Aorta (tissue), 5 donors: Measurements from ENCODE around the gene LTBP3. TPM values are rescaled to one million over a fixed set of nuclear protein-coding genes. Genes with fewer than 3 reads are reported as not detected.

Experiments
- ATAC-seq: fragments of 200-7000 bp; cut with Tn5 transposase; one replicate; pipeline ENCODE4 v1.9.1; 2022; ENCODE audit warnings: moderate library complexity; ENCODE audit not compliant: low FRiP score
- DNase-seq, 2 donors: peaks; one replicate each; pipeline ENCODE4 v3.0.0-alpha.2; 2020
- H3K27ac ChIP-seq, 2 donors: one replicate each; pipeline ENCODE4 v1.5.1; 2013; ENCODE audit warnings: low read length in 2 of 2, mild to moderate bottlenecking in 2 of 2, moderate library complexity in 2 of 2, control low read depth in 1 of 2, inconsistent platforms in 1 of 2, low read depth in 1 of 2
- H3K27me3 ChIP-seq, 2 donors: one replicate each; pipeline ENCODE4 v1.6.1; 2013; ENCODE audit warnings: control low read depth in 1 of 2, low read length in 1 of 2, mild to moderate bottlenecking in 1 of 2, moderate library complexity in 1 of 2; ENCODE audit not compliant: insufficient read depth in 2 of 2, control insufficient read depth in 1 of 2
- H3K36me3 ChIP-seq, 2 donors: one replicate each; pipeline ENCODE4 v1.6.1; 2013; ENCODE audit warnings: control low read depth in 1 of 2, low read length in 1 of 2, mild to moderate bottlenecking in 1 of 2; ENCODE audit not compliant: insufficient read depth in 2 of 2, control insufficient read depth in 1 of 2
- H3K4me1 ChIP-seq, 2 donors: one replicate each; pipeline ENCODE4 v1.6.1; 2013; ENCODE audit warnings: low read length in 2 of 2, control low read depth in 1 of 2, mild to moderate bottlenecking in 1 of 2, moderate library complexity in 1 of 2; ENCODE audit not compliant: insufficient read depth in 2 of 2, control insufficient read depth in 1 of 2
- H3K4me3 ChIP-seq, 2 donors: one replicate each; pipeline ENCODE4 v1.5.1; 2013; ENCODE audit warnings: low read length in 2 of 2, control low read depth in 1 of 2, mild to moderate bottlenecking in 1 of 2
- H3K9me3 ChIP-seq: one replicate; pipeline ENCODE4 v1.6.1; 2013; ENCODE audit warnings: mild to moderate bottlenecking, low read length; ENCODE audit not compliant: control insufficient read depth
- WGBS, 2 donors: extraction: QIAGEN DNeasy Blood & Tissue Kit; methylation state at CpG; one replicate each; pipeline ENCODE4 v1.1.7; 2013; 5-methylcytosine and 5-hydroxymethylcytosine counted together
- intact Hi-C, 2 donors: fragments of 100-400 bp; cut with DNase I; formaldehyde crosslinking; loops; one replicate each; pipeline versions ENCODE4 v1.14.2 to v1.15.0; 2022
- polyA plus RNA-seq, 2 donors: library from polyadenylated mRNA; stranded (reverse); fragments of 200-250 nt; gene quantifications; one replicate each; pipeline ENCODE4 v1.2.3, GENCODE V29; 2013
- total RNA-seq, 2 donors: library from RNA; stranded (reverse); fragmentation: NEBNext Ultra II Directional; extraction: Animal tissue kit (Norgen Biotek cat#: 25700); gene quantifications; one replicate each; pipeline ENCODE4 v1.2.1, GENCODE V29; 2021
- donor health status: healthy with polysubstance abuse.
- donor health status: Bipolar disorder and iron deficiency.
- donor health status: DM: no; HTN: no; CAD: no.
- donor health status: DM: no; HTN: no; CAD: no.
- donor health status: DM: yes; HTN: yes; CAD: no.

The LTBP3 gene
- total and polyA plus RNA-seq, 4 donors: 40.1 to 473 (median 373) TPM

DNA sequence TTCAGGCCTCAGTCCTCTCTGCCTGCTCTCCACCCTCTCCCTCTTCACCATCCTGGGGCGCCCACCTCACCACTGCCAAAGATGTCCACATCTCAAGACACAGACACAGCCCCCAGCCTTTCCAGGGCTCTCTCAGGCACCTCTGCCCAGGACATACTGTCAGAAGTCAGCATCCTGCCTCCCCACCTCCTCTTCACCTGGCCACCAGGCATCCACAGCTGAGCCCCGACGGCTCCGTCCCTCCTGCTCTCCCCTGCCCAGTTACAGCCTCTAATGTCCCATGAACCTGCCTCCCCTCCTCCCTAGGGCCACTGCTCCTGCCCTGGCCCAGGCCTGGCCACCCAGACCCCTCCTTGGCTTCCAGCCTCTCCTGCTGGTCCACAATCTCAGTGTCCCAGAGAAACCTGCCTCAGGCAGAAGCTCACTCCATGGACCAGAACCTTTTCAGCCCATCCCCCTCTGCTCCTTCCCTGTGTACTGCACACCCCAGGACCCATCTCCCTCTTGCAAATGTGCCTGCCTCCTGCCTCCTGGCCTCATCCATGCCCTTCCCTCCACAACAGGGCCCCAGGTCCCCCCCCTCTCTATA lies 3.2 kb downstream of the LTBP3 start:
- peaks cover 0 to 2% of the 10 kb centered on the region in 2 donors for H3K36me3 ChIP-seq
- no peak overlapping the region for H3K27ac ChIP-seq
- DNase-seq (no peak), ATAC-seq (no peak)
- H3K4me3 ChIP-seq: no peak overlapping the region
- no peaks in the 10 kb centered on the region for H3K4me1 ChIP-seq
- H3K9me3 ChIP-seq: no peaks in the 10 kb centered on the region
- H3K27me3 ChIP-seq: no peaks in the 10 kb centered on the region
- WGBS, 2 donors: 56 to 68% methylated on average over 4 of the region's 4 CpGs
- intact Hi-C loops: no loop called here

DNA sequence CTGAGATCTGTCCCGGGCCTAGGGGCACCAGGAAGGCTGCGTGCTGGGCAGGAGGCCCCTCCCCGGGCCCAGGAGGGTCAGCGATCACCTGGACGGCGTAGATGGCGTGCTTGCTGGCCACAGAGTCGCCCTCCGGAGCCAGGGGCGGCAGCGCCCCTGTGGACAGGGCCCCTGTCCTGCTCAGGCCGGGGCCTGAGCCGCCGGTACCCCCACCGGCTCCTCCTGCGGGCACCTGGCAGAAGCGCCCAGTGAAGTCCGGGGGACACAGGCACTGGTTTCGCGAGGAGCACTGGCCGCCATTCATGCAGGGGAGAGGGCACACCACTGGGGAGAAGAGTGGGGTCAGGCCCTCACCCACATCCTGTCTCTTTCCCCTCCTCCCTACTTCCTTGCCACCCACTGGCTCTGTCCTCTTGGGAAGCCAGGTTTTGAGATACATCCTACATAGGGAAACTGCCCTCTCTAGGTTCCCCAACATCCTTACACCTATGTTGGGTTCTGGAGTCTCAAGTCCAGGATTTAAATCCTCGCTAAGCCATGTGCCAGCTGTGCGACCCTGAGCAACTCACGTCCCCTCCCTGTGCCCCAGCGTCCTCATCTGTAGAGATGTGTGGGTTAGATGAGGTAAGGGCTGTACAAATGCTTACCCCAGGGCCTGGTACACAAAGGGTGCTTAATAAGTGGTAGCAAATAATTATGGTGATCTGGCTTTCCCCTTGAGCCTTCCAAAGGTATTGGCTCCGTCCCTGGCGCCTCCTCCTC lies 3.9 kb downstream of the LTBP3 start:
- WGBS, 2 donors: 70 to 76% methylated on average over 26 to 27 of the region's 27 CpGs
- H3K4me3 ChIP-seq: no peak overlapping the region
- DNase-seq (no peak), ATAC-seq (no peak)
- intact Hi-C loops: no loop called here
- peaks cover 0 to 2% of the 10 kb centered on the region in 2 donors for H3K36me3 ChIP-seq
- no peaks in the 10 kb centered on the region for H3K4me1 ChIP-seq
- no peak overlapping the region for H3K27ac ChIP-seq
- H3K27me3 ChIP-seq: no peaks in the 10 kb centered on the region
- no peaks in the 10 kb centered on the region for H3K9me3 ChIP-seq

DNA sequence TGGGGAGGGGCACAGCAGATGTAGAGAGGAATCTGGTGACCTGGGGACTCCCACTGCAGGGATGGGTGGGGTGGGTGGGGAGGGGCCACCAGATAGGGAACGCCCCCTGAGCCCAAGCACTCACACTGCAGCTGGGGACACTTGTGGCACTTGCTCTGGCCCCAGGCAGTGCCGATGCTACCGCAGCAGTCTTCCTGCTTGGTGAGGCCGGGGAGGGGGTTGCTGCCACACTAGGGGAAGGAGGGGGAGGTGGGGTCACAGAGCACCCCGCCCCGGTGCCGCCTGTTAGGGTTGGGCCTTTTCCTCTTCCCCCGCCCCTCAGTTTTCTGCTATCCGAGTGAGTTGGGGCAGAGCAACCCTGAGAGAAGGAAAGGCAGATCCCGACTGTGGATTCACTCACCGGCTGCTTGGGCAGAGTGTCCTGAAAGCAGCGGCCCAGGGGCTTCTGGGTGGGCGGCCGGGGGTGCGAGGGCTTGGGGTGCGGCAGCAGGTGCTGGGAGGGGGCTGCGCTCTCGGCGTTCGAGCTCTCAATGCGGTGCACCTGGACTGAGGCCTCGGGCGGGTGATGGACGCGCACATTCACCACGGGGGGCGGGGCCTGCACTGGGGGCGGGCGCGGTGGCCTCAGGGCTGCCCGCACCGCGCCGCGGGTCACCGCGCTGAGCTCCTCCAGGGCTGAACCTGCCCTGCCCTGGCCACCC lies 4.7 kb downstream of the LTBP3 start:
- DNase-seq: no peak
- Histone ChIP-seq H3K4me1 (no peaks in the 10 kb centered on the region), H3K9me3 (no peaks in the 10 kb centered on the region), H3K36me3 (peaks cover 0 to 2% of the 10 kb centered on the region in 2 donors), H3K27me3 (no peaks in the 10 kb centered on the region), H3K4me3 (no peak overlapping the region), H3K27ac (no peak overlapping the region)
- ATAC-seq: no peak
- intact Hi-C loops: no loop called here
- 59 to 61% methylated on average over 36 to 37 of the region's 37 CpGs for WGBS, 2 donors

DNA sequence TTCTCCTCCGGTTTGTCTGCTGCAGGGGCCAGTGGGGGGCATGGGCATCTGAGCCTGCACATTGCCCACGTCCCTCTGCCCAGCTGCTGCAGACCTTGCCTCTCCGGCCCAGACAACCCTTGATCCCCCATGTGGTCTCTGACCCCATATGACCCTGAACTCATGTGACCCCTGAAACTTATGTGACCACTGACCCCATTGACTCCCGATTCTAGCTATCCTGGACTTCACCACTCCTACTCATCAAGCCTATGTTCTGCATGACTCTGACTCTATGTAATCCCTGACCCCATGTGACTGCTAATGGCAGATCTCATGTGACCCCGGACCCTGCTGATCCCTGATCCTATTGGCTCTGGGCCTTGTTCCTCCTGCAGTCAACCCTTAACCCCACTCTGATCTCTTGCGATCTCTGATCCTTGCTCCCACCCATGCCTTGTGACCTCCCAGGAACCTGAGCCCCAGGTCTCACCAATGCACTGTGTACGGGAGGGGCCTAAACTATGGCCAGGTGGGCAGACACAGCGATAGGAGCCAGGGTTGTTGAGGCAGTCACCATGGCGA lies 5.7 kb downstream of the LTBP3 start:
- no peak overlapping the region for H3K4me3 ChIP-seq
- no peak for DNase-seq
- peaks cover 0 to 2% of the 10 kb centered on the region in 2 donors for H3K36me3 ChIP-seq
- H3K9me3 ChIP-seq: no peaks in the 10 kb centered on the region
- 74 to 75% methylated on average over 9 of the region's 9 CpGs for WGBS, 2 donors
- H3K27me3 ChIP-seq: no peaks in the 10 kb centered on the region
- no peak overlapping the region for H3K27ac ChIP-seq
- ATAC-seq: no peak
- H3K4me1 ChIP-seq: no peaks in the 10 kb centered on the region
- intact Hi-C loops: no loop called here

DNA sequence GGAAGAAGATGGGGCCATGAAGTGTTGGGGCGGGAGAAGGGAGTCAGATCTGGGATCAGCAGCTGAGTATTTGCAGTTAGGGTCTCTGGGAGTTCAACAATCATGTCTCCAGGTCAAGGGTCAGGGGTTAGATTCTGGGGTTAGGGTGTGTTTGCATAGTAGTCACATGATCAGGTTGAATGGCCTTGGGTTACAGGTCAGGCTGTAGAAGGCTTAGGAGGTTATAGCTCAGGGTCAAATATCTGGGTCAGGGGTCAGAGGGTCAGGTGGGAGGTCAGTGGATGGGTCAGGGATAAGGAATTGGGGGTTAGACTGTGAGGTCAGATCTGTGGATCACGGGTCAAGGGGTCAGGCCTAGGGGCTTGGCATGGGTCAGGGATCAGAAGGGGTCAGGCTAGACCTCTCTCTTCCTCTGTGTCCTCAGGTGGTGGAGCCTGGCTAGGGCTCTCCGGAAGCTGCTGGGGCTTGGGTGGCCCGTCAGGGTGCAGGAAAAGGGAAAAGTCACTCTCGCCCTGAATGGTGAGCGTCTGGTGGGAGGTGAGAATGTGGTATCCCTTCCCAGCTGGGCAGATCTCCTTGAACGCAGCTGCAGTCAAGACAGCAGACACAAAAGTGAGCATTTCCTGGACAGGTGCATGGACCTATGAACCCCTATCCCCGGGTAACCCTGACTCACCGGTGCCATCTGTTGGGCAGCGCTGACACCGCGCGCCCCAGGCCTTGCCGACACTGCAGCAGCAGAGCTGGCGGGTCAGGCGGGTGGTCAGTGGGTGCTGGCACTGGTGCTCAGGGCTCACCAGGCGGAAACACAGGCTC lies 6.4 kb downstream of the LTBP3 start:
- DNase-seq (no peak), ATAC-seq (no peak)
- H3K36me3 ChIP-seq: peaks cover 0 to 2% of the 10 kb centered on the region in 2 donors
- no peaks in the 10 kb centered on the region for H3K4me1 ChIP-seq
- H3K4me3 ChIP-seq: no peak overlapping the region
- WGBS, 2 donors: 54 to 55% methylated on average over 17 of the region's 17 CpGs
- H3K9me3 ChIP-seq: no peaks in the 10 kb centered on the region
- no peak overlapping the region for H3K27ac ChIP-seq
- H3K27me3 ChIP-seq: no peaks in the 10 kb centered on the region
- intact Hi-C loops: no loop called here

DNA sequence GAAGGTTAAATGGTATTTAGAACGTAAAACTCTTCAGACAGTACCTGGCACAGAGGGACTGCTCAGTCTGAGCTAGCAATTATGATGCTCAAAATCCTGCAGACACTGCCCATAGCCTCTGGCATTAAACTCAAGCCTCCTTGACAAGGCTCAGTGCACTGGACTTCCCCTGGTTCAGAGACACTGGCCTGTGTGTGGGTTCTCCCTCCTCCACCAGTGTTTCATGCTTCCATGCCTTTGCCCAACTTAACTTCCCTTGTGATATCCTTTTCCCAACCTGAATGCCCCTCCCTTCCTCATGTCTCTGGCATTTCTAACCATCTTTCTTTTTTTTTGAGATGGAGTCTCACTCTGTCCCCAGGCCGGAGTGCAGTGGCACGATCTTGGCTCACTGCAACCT lies 9.1 kb downstream of the LTBP3 start:
- Histone ChIP-seq H3K4me1 (no peaks in the 10 kb centered on the region), H3K4me3 (no peak overlapping the region), H3K27ac (no peak overlapping the region), H3K27me3 (no peaks in the 10 kb centered on the region), H3K36me3 (peaks cover 0 to 2% of the 10 kb centered on the region in 2 donors), H3K9me3 (no peaks in the 10 kb centered on the region)
- 83 to 85% methylated on average over 3 of the region's 3 CpGs for WGBS, 2 donors
- DNase-seq (no peak), ATAC-seq (no peak)
- intact Hi-C loops: no loop called here

DNA sequence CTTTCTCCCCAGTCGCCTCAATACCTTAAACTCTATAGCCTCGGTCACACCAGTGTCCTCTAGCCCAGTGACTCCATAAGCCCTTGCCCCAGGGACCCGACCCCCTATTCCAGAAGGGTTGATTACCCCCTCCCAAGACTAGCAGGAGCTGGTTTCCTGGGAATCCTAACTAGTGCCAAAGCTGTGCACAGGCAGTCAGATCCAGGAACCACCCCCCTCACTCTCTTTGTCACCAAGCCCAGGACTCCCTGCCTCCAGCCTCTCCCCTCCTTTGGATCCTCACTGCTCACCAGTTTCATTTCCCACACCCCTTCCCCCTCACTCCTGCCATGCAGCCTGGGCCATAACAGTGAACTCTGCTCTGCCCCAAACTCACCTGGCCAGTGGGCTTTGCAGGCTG lies 9.8 kb downstream of the LTBP3 start:
- Histone ChIP-seq H3K4me1 (no peaks in the 10 kb centered on the region), H3K4me3 (no peak overlapping the region), H3K36me3 (peaks cover 0 to 2% of the 10 kb centered on the region in 2 donors), H3K9me3 (no peaks in the 10 kb centered on the region), H3K27me3 (no peaks in the 10 kb centered on the region), H3K27ac (no peak overlapping the region)
- intact Hi-C loops: no loop called here
- 86 to 88% methylated on average over 3 of the region's 3 CpGs for WGBS, 2 donors
- no peak for DNase-seq
- ATAC-seq: no peak

DNA sequence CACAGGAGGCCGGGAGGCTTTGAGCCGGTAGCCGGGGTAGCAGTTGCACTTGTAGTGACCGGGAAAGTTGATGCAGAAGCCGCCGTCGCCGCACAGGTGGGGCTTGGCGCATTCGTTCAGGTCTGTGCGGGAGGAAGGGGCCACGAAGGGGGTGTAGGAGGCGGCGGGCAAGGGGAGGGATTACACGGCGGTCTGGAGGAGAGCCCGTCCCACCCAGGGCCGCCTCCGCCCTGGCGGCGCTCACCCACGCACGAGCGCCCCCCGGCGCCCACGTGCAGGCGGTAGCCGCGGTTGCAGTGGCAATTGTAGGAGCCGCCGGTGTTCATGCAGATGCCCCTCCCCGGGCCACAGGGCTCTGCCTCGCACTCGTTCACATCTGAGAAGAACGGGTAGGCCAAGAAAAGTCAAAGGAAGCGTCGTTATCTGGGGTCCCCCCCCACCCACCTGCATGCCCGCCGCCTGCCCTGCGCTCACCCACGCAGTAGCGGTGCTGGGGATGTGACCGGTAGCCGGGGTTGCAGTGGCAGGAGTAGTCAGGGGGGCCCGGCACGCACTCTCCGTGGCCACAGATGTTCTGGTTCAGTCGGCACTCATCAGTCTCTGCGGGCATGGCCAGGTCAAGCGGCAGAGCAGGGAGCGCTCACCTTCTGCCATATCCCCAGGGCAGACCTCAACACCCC lies 10.6 kb downstream of the LTBP3 start:
- WGBS, 2 donors: 75 to 78% methylated on average over 43 to 52 of the region's 52 CpGs
- H3K36me3 ChIP-seq: peaks cover 0 to 2% of the 10 kb centered on the region in 2 donors
- intact Hi-C loops: no loop called here

More for the DNA sequence above, 10.6 kb downstream of the LTBP3 start:
- H3K27ac ChIP-seq: no peak overlapping the region
- no peaks in the 10 kb centered on the region for H3K4me1 ChIP-seq
- no peak overlapping the region for H3K4me3 ChIP-seq
- no peak for ATAC-seq
- H3K9me3 ChIP-seq: no peaks in the 10 kb centered on the region
- DNase-seq: no peak
- H3K27me3 ChIP-seq: no peaks in the 10 kb centered on the region
